H9 (cell line): ENCODE results near the gene ZNF792. TPM values are rescaled to one million over a fixed set of nuclear protein-coding genes. Genes with fewer than 3 reads are reported as not detected.

Experiments
- DNase-seq: peaks from one replicate; pipeline ENCODE4 v3.0.0-alpha.2; 2017
- H2AFZ ChIP-seq: one replicate; pipeline ENCODE4 v1.6.1; 2013; ENCODE audit warnings: mild to moderate bottlenecking, low read length, control low read depth, moderate library complexity
- H2AK5ac ChIP-seq: 2 replicates; pipeline ENCODE4 v1.6.1; 2013; ENCODE audit warnings: low read length, control low read depth, mixed read lengths; ENCODE audit not compliant: insufficient read length
- H2BK120ac ChIP-seq: one replicate; pipeline ENCODE4 v1.6.1; 2013; ENCODE audit warnings: low read depth, mild to moderate bottlenecking, low read length, control low read depth, inconsistent platforms; ENCODE audit not compliant: poor library complexity, severe bottlenecking
- H2BK12ac ChIP-seq: 2 replicates; pipeline ENCODE4 v1.6.1; 2013; ENCODE audit warnings: low read length, control low read depth, mixed read lengths, low read depth; ENCODE audit not compliant: insufficient read length
- H2BK15ac ChIP-seq: 2 replicates; pipeline ENCODE4 v1.6.1; 2013; ENCODE audit warnings: low read depth, low read length, control low read depth
- H2BK20ac ChIP-seq: one replicate; pipeline ENCODE4 v1.6.1; 2013; ENCODE audit warnings: low read depth, mild to moderate bottlenecking, low read length, control low read depth, inconsistent platforms; ENCODE audit not compliant: poor library complexity, severe bottlenecking
- H2BK5ac ChIP-seq: 2 replicates; pipeline ENCODE4 v1.6.1; 2013; ENCODE audit warnings: low read length, control low read depth, mixed read lengths; ENCODE audit not compliant: insufficient read length
- H3K14ac ChIP-seq: 2 replicates; pipeline ENCODE4 v1.6.1; 2013; ENCODE audit warnings: low read length, control low read depth; ENCODE audit not compliant: insufficient read depth
- H3K18ac ChIP-seq: 2 replicates; pipeline ENCODE4 v1.6.1; 2013; ENCODE audit warnings: low read depth, mild to moderate bottlenecking, mixed read lengths, low read length, control low read depth; ENCODE audit not compliant: insufficient read length
- H3K23ac ChIP-seq: 2 replicates; pipeline ENCODE4 v1.6.1; 2013; ENCODE audit warnings: low read length, control low read depth, mixed read lengths, low read depth; ENCODE audit not compliant: insufficient read length
- H3K23me2 ChIP-seq: 2 replicates; pipeline ENCODE4 v1.6.1; 2013; ENCODE audit warnings: low read depth, mild to moderate bottlenecking, mixed read lengths, low read length, control low read depth; ENCODE audit not compliant: insufficient read length, poor library complexity, severe bottlenecking
- H3K27ac ChIP-seq: 2 replicates; pipeline ENCODE4 v1.5.1; 2013; ENCODE audit warnings: low read length, control low read depth, mixed read lengths, low read depth; ENCODE audit not compliant: insufficient read length
- H3K27me3 ChIP-seq: 2 replicates; pipeline ENCODE4 v1.6.1; 2013; ENCODE audit warnings: low read length, control low read depth, inconsistent platforms; ENCODE audit not compliant: insufficient read depth
- H3K4ac ChIP-seq: 2 replicates; pipeline ENCODE4 v1.6.1; 2013; ENCODE audit warnings: low read depth, mild to moderate bottlenecking, control low read depth, inconsistent platforms, low read length, moderate library complexity
- H3K4me1 ChIP-seq: 2 replicates; pipeline ENCODE4 v1.6.1; 2013; ENCODE audit warnings: low read length, control low read depth, inconsistent platforms; ENCODE audit not compliant: insufficient read depth
- H3K4me2 ChIP-seq: 2 replicates; pipeline ENCODE4 v1.6.1; 2013; ENCODE audit warnings: low read length, control low read depth, mixed read lengths; ENCODE audit not compliant: insufficient read length, insufficient read depth
- H3K56ac ChIP-seq: 2 replicates; pipeline ENCODE4 v1.6.1; 2013; ENCODE audit warnings: low read depth, mild to moderate bottlenecking, mixed read lengths, low read length, control low read depth; ENCODE audit not compliant: insufficient read length
- H3K79me1 ChIP-seq: 2 replicates; pipeline ENCODE4 v1.6.1; 2013; ENCODE audit warnings: low read depth, mild to moderate bottlenecking, moderate library complexity, low read length, control low read depth, inconsistent platforms; ENCODE audit not compliant: insufficient read depth, poor library complexity, severe bottlenecking
- H3K79me2 ChIP-seq: 2 replicates; pipeline ENCODE4 v1.6.1; 2013; ENCODE audit warnings: low read length, control low read depth, inconsistent platforms; ENCODE audit not compliant: insufficient read depth
- H3K9ac ChIP-seq: 2 replicates; pipeline ENCODE4 v1.6.1; 2013; ENCODE audit warnings: low read length, control low read depth, mixed read lengths; ENCODE audit not compliant: insufficient read length; ENCODE audit errors: extremely low read depth
- H3K9me3 ChIP-seq: one replicate; pipeline ENCODE4 v1.6.1; 2013; ENCODE audit warnings: low read depth, low read length, inconsistent platforms; ENCODE audit not compliant: control insufficient read depth
- H3T11ph ChIP-seq: one replicate; pipeline ENCODE4 v1.6.1; 2013; ENCODE audit warnings: mild to moderate bottlenecking, low read length, control low read depth, inconsistent platforms
- H4K20me1 ChIP-seq: one replicate; pipeline ENCODE4 v1.6.1; 2013; ENCODE audit not compliant: control insufficient read depth, insufficient read length, insufficient read depth
- H4K5ac ChIP-seq: 2 replicates; pipeline ENCODE4 v1.6.1; 2013; ENCODE audit warnings: low read depth, mild to moderate bottlenecking, mixed read lengths, low read length, control low read depth; ENCODE audit not compliant: insufficient read length
- H4K8ac ChIP-seq: replicated peaks from 2 replicates; pipeline ENCODE4 v1.6.1; 2013; ENCODE audit warnings: low read length, control low read depth, mixed read lengths, low read depth; ENCODE audit not compliant: insufficient read length
- H4K91ac ChIP-seq: 2 replicates; pipeline ENCODE4 v1.6.1; 2013; ENCODE audit warnings: low read depth, mild to moderate bottlenecking, moderate library complexity, mixed read lengths, low read length, control low read depth; ENCODE audit not compliant: insufficient read length
- H3K27ac Mint-ChIP-seq, 3 experiments: 2 replicates in 2 of 3; 3 replicates in 1 of 3; pipeline ENCODE4 v1.8.0; 2020 to 2021; ENCODE audit warnings: mixed read lengths in 3 of 3, mild to moderate bottlenecking in 1 of 3, moderate library complexity in 1 of 3
- H3K27me3 Mint-ChIP-seq: 2 replicates; pipeline ENCODE4 v1.8.0; 2021; ENCODE audit warnings: low read depth, mild to moderate bottlenecking, moderate library complexity, mixed read lengths
- H3K36me3 Mint-ChIP-seq, 3 experiments: 2 replicates in 2 of 3; 3 replicates in 1 of 3; pipeline ENCODE4 v1.8.0; 2020 to 2021; ENCODE audit warnings: low read depth in 3 of 3, mixed read lengths in 3 of 3; ENCODE audit not compliant: insufficient read depth in 1 of 3
- H3K4me1 Mint-ChIP-seq, 2 experiments: 2 replicates each; pipeline ENCODE4 v1.8.0; 2020; ENCODE audit warnings: mixed read lengths in 2 of 2
- H3K4me3 Mint-ChIP-seq, 2 experiments: 2 replicates in 1 of 2; 3 replicates in 1 of 2; pipeline ENCODE4 v1.8.0; 2020 to 2021; ENCODE audit warnings: mild to moderate bottlenecking in 2 of 2, mixed read lengths in 2 of 2, moderate library complexity in 1 of 2
- H3K9me3 Mint-ChIP-seq, 2 experiments: 2 replicates in 1 of 2; 3 replicates in 1 of 2; pipeline ENCODE4 v1.8.0; 2020; ENCODE audit warnings: mild to moderate bottlenecking in 2 of 2, mixed read lengths in 2 of 2, moderate library complexity in 1 of 2
- WGBS: extraction: QIAGEN DNeasy Blood & Tissue Kit; methylation state at CpG from one replicate; pipeline ENCODE4 v1.1.7; 2013; ENCODE audit warnings: missing lambda C conversion rate, low lambda C conversion rate, mixed read lengths; ENCODE audit not compliant: insufficient read length; ENCODE audit errors: extremely low coverage; 5-methylcytosine and 5-hydroxymethylcytosine counted together
- total RNA-seq: library from RNA; stranded (reverse); gene quantifications from 2 replicates; pipeline ENCODE4 v1.2.1, GENCODE V29; 2021
- TF ChIP-seq, protein P1 (sequence below): fragments of 200-600 bp; sonication (generic); conservative IDR thresholded peaks from 3 replicates; pipeline ENCODE4 v1.8.0; 2021; ENCODE audit warnings: antibody characterized with exemption, mild to moderate bottlenecking

Gene ZNF792
- total RNA-seq, 1 experiment from 2014 or later = 8.3 TPM

DNA sequence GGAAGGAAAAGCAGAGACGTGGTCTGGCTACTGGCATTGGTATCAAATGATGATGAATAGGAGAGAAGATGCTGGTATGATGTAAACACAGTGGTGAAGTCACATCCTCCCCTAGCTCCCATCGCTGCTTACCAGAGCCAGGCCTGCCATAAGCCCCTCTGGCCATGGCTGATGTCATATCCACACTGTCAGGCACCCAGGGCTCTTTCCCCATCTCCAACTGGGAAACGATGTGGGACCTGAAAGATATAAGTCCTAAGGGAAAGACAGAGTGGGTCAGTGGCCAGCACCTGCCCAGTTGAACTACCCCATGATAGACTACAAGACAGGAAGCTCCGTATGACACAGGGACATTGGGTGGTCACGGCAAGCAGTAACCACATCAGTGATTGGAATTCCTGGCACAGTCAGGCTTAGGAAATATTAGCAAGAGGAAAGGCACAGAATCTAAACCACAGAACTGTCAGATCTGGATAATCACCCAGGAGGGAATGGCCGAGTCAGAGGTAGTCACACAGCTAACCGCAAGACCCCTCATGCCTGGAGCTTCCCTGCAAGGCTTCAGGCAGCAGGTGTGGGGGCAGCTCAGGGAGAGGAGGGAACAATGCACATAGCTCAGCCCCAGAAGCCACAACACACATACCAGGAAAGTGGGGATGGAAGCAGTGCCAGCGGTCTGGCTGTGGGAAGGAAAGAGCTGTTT lies 3.8 kb downstream of the ZNF792 start:
- Mint-ChIP-seq H3K9me3 (peaks cover 49 to 66% of the 10 kb centered on the region in 2 experiments), H3K4me1 (peaks cover 10 to 18% of the 10 kb centered on the region in 2 experiments), H3K4me3 (no peak overlapping the region), H3K27me3 (peaks cover 21% of the 10 kb centered on the region), H3K27ac (peak overlapping the region in 1 of 3 experiments; percentile 68; a peak in 1 of 7 replicates), H3K36me3 (peaks cover 56 to 65% (median 57%) of the 10 kb centered on the region in 3 experiments)
- Histone ChIP-seq H2AK5ac (no peak overlapping the region), H2AFZ (no peak overlapping the region), H2BK120ac (no peak overlapping the region), H3K79me1 (no peaks in the 10 kb centered on the region), H4K5ac (no peak overlapping the region), H3K56ac (no peak overlapping the region), H3K27me3 (no peaks in the 10 kb centered on the region), H4K8ac (no peak overlapping the region), H2BK5ac (no peak overlapping the region), H3K4ac (no peak overlapping the region), H3K23ac (no peak overlapping the region), H3K4me1 (peaks cover 6% of the 10 kb centered on the region; the same call in 1 of the 2 replicates), H3K18ac (no peak overlapping the region), H3K79me2 (peaks cover 2% of the 10 kb centered on the region; the same call in 1 of the 2 replicates), H3K23me2 (peaks cover 6% of the 10 kb centered on the region), H3K4me2 (no peak overlapping the region), H3K9ac (no peak overlapping the region), H2BK12ac (no peak overlapping the region), H3K9me3 (peaks cover 40% of the 10 kb centered on the region), H4K91ac (no peak overlapping the region), H4K20me1 (no peaks in the 10 kb centered on the region), H2BK15ac (no peak overlapping the region), H3T11ph (no peak overlapping the region), H2BK20ac (no peak overlapping the region), H3K14ac (no peak overlapping the region), H3K27ac (no peak overlapping the region)
- WGBS = no CpG with 5 or more reads among the region's 8 CpGs
- DNase-seq = no peak
- TF ChIP-seq, protein P1, sequence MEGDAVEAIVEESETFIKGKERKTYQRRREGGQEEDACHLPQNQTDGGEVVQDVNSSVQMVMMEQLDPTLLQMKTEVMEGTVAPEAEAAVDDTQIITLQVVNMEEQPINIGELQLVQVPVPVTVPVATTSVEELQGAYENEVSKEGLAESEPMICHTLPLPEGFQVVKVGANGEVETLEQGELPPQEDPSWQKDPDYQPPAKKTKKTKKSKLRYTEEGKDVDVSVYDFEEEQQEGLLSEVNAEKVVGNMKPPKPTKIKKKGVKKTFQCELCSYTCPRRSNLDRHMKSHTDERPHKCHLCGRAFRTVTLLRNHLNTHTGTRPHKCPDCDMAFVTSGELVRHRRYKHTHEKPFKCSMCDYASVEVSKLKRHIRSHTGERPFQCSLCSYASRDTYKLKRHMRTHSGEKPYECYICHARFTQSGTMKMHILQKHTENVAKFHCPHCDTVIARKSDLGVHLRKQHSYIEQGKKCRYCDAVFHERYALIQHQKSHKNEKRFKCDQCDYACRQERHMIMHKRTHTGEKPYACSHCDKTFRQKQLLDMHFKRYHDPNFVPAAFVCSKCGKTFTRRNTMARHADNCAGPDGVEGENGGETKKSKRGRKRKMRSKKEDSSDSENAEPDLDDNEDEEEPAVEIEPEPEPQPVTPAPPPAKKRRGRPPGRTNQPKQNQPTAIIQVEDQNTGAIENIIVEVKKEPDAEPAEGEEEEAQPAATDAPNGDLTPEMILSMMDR = no peak
